SK-N-SH treated with all-trans-retinoic acid at 6 μM for 48 hours (cell line): Measurements from ENCODE around the gene NLRP9.

ENCODE experiments used
- ISL1 ChIP-seq: fragments of 250-450 bp; sonication (Bioruptor Pico); IDR thresholded peaks from 2 replicates; pipeline ENCODE4 v2.1.2; 2022; ENCODE audit warnings: mild to moderate bottlenecking, moderate library complexity
- OSR1 ChIP-seq: fragments of 250-450 bp; sonication (Bioruptor Pico); IDR thresholded peaks from 2 replicates; pipeline ENCODE4 v1.8.0; 2022; ENCODE audit warnings: moderate library complexity, mild to moderate bottlenecking, inconsistent platforms
- PATZ1 ChIP-seq: fragments of 250-450 bp; sonication (Bioruptor Pico); IDR thresholded peaks from 2 replicates; pipeline ENCODE4 v1.8.0; 2020; ENCODE audit warnings: mild to moderate bottlenecking, moderate library complexity, borderline replicate concordance
- POU6F1 ChIP-seq: fragments of 250-450 bp; sonication (Bioruptor Pico); IDR thresholded peaks from 2 replicates; pipeline ENCODE4 v1.8.0; 2021; ENCODE audit warnings: low read depth, mild to moderate bottlenecking, moderate library complexity, borderline replicate concordance
- SNAI2 ChIP-seq: fragments of 250-450 bp; sonication (Bioruptor Pico); IDR thresholded peaks from 2 replicates; pipeline ENCODE4 v1.5.0; 2020; ENCODE audit warnings: mild to moderate bottlenecking, moderate library complexity
- TCF4 ChIP-seq: fragments of 250-450 bp; sonication (Bioruptor Pico); IDR thresholded peaks from 2 replicates; pipeline ENCODE4 v1.8.0; 2021; ENCODE audit warnings: mild to moderate bottlenecking, moderate library complexity, borderline replicate concordance
- TOX ChIP-seq: fragments of 250-450 bp; sonication (Bioruptor Pico); IDR thresholded peaks from 2 replicates; pipeline ENCODE4 v1.8.0; 2021; ENCODE audit warnings: mild to moderate bottlenecking, moderate library complexity, borderline replicate concordance
- TSHZ2 ChIP-seq: fragments of 250-450 bp; sonication (Bioruptor Pico); IDR thresholded peaks from 2 replicates; pipeline ENCODE4 v1.5.0; 2020; ENCODE audit warnings: mild to moderate bottlenecking, moderate library complexity
- ZFP30 ChIP-seq: fragments of 450-650 bp; formaldehyde crosslinking; IDR thresholded peaks from 2 replicates; pipeline ENCODE4 v1.5.0; 2022; ENCODE audit warnings: mild to moderate bottlenecking, moderate library complexity
- ZNF70 ChIP-seq: fragments of 450-650 bp; formaldehyde crosslinking; IDR thresholded peaks from 2 replicates; pipeline ENCODE4 v1.5.0; 2020; ENCODE audit warnings: mild to moderate bottlenecking, moderate library complexity

DNA sequence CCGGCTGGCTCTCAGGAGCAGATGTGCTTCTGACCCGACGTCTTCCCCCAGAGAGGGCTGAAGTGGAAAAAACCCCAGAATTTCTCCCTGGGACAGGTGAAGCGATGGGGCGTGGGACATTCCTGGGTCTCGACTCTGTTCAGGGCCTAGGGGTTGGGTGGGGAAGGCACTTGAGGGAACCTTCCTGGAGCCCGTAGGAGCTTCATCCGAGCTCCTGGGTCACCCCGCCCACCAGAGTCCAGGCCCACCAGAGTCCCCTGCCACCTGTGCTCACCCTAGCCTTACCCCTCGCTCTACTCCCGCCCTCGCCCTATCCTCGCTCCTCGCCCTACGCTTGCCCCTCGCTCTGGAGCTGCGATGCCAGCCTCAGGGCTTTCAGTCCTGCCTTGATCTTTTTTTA, 39.9 kb downstream of the NLRP9 start:
- TF ChIP-seq ZNF70 (CRISPR knock-in tag): no peak
- no peak for TF ChIP-seq PATZ1 (CRISPR knock-in tag)
- no peak for TF ChIP-seq ZFP30 (CRISPR knock-in tag)
- TF ChIP-seq TOX (CRISPR knock-in tag): no peak
- no peak for TF ChIP-seq TSHZ2 (CRISPR knock-in tag)
- TF ChIP-seq OSR1 (CRISPR knock-in tag): no peak
- no peak for TF ChIP-seq TCF4 (CRISPR knock-in tag)
- no peak for TF ChIP-seq ISL1 (CRISPR knock-in tag)
- no peak for TF ChIP-seq SNAI2 (CRISPR knock-in tag)
- no peak for TF ChIP-seq POU6F1 (CRISPR knock-in tag)
